HG03469 (cell line): ENCODE measurements around the gene MYOM1.
"Not testable (repeated sequence)": the region's sequence is repeated elsewhere in the genome, so short reads cannot be mapped to it uniquely, and the experiment has no call there.

Experiments
- ATAC-seq: cut with Tn5 transposase; IDR thresholded peaks from one replicate; pipeline ENCODE4 v1.9.1; 2021; ENCODE audit warnings: mild to moderate bottlenecking, moderate library complexity, moderate number of reproducible peaks; ENCODE audit not compliant: unreplicated experiment

MYOM1 gene

DNA sequence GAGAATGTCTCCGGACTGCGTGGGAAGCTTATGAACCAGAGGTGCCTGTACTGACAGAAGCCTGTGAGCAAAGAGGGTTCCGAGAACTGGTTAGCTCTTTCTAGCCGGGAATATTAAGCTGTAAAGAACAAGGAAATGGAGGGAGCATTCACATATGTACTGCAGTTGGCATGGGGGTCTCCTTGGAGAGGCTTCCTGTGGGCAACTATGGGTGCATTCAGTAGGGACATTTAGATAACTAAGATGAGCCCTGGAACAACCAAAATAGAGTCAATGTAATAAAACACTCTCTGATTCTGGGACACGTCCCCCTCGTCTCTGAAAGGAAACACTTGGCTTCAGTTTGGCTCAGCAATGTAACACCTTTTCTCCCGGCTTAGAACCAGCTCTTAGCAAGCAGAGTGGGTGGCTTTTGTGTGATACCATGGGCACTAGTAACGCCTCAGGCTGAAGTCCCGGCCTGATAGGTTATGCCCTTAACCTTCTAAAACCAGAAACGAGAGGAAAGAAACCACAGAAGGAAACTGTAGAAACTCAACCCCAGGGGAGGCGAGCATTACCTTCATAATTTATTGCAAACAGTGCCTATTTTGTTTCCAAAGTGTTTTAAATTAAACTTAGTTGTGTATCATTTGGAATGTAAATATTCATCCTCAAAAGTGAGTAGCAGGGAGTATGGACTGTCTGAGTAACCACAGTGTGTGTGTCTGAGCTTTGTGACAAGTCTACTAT lies 158.0 kb downstream of the MYOM1 start:
- no peak for ATAC-seq

DNA sequence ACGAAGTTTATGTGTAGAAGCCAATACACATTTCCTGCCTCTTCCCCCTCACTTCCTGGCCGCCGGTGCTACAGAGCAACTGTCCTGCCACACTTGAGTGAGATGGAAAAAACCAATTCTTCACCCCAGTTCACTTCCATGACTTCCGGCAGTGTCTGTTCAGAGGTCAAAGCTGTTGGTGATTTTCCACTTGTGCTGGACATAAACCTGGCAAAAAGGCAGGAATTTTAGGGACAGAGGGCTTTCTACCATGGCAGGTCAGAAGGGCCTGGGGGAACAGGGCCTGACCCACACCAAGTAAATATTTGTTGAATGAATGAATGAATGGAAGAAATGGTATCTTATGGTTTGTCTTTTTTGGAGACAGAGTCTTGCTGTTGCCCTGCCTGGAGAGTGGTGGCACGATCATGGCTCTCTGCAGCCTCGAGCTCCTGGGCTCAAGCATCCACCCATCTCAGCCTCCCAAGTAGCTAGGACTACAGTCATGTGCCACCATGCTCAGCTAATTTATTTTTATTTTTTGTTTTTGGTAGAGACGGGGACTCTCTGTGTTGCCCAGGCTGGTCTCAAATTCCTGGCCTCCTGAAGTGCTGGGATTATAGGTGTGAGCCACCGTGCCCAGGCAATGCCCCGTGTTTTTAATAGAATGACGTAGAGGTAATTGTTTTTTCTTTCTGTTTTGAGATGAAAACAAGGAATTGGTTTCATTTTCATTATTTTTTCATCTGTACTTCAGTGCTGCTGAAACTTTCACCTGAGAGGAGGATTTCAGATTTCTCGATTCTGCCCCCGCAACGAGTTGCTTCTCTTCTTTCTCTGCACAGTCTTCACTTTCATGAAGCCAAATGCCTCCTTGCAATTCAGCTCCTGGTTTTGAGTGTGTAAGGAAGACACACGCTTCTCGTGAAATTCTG lies 158.8 kb downstream of the MYOM1 start:
- ATAC-seq = no peak

DNA sequence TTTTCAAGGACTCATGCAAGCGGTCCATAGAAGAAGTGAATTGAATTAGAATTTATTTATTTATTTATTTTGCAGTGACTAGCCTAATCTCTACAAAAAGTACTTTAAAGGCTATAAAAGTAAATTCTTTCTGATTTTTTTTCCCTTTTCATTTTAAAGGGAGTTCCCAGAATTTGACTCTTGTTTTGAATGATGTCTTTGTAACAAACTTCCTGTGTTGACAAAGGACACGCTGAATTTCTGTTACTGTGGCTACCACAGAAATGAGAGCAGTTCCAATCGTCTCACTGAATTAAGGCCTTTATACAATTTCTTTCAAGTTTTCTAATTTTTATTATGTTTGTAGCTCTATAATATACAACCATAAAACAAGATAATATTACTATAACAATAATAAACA lies 160.5 kb downstream of the MYOM1 start:
- ATAC-seq = no peak

DNA sequence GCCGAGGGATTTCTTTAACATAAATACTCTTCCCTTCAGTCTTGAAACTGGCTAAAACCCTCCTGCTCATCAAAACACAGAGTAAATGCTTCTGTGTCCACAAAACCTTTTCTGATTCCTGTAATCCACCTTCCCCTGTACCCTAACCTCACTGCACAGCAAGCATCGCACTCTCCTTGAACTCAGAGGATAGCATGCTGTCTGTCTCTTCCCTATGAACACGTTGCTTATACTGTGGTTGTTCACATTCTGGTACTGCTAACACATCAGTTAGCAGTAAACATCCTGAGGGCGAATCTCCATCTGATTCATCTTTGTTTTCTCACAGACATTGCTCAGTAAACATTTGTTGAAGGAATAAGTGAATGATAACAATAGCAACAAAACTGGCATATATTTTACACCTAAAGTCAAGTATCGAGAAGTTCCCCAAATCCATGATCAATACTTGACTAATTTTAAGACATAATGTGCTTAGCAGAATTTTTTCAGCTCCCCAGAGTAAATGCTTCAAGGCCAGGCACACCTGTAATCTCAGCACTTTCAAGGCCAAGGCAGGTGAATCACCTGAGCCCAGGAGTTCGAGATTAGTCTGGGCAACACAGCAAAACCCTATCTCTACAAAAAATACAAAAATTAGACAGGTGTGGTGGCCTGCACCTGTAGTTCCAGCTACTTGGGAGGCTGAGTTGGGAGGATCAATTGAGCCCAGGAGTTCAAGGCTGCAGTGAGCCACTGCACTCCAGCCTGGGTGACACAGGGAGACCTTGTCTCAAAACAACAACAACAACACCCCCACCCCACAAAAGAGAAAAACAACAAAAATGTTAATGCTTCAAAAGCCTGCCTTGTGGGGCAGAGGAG lies 161.2 kb downstream of the MYOM1 start:
- no peak for ATAC-seq

DNA sequence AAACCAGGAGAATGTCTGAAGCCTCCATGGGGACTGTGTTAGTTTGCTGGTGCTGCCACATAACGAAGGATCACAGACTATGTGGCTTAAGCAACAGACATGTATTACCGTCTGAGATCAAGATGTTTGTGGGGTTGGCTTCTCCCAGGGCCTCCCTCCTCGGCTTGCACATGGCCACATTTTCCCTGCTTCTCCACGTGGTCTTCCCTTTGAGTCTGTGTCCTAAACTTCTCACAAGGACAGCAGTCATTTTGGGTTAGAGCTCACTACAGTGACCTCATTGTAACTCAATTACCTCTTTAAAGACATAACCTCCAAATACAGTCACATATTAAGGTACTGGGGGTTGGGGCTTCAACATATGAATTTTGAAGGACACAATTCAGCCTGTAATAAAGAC lies 162.2 kb downstream of the MYOM1 start:
- ATAC-seq = no peak

DNA sequence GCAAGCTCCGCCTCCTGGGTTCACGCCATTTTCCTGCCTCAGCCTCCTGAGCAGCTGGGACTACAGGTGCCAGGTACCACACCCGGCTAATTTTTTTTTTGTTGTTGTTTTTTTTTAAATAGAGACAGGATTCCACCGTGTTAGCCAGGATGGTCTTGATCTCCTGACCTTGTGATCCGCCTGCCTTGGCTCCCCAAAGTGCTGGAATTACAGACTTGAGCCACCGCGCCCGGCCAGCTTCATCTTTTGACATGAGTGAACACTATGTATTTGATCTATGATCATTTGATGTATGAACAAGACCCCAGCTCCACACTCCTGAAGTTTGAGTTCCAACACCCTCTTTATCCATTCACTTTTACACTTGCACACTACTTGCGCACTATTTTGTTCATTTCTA lies 163.5 kb downstream of the MYOM1 start:
- ATAC-seq = no peak

DNA sequence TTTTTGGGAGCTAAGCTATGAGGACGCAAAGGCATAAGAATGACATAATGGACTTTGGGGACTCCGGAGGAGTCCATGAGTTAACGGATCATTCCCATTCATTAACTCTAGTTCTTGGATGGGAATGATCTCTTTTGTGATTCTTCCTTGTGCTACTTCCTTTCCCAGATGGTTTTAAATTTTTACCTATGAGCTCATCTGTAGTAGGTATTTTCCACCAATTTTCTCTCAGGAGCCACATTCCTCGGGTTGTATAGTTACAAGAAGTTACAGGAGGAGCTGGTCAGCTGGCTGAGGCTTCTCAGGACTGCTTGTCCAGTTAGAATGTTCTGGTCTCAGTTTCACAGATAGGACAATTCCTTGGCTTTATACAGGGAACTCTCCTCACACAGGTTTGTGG lies 164.0 kb downstream of the MYOM1 start:
- ATAC-seq = no peak

DNA sequence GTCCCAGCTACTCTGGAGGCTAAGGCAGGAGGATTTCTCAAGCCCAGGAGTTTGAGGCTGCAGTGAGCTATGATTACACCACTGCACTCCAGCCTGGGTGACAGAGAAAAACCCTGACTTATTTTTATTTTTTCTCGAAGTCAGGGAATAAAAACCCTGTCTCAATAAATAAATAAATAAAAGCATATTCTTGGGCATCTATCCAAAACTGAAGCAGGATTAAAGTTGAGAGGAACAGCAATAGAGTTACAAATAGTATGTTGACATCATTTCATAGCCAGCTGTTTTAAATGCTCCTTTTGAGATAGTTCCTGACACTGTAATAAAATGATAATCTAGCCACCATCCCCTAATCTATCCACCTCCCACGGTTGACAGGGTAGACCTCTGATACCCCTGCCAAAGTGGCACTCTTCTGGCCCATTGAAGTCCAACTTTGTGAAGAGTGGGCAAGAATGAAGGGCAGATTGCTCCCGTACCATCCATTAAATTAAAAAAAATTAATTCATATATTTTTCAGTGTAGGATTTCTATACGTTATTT lies 164.5 kb downstream of the MYOM1 start:
- ATAC-seq = no peak

DNA sequence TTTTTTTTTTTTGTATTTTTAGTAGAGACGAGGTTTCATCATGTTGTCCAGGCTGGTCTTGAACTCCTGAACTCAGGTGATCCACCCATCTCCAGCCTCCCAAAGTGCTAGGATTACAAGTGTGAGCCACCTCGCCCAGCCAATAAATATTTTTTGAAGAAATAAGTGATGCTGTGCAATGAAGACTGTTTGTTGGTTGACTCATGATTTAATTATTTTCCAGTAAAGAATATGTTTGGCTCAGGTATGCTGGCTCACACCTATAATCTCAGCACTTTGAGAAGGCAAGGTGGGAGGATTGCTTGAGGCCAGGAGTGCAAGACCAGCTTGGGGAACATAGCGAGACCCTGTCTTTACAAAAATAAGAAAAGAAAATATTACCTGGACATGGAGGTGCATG lies 165.0 kb downstream of the MYOM1 start:
- ATAC-seq = no peak

DNA sequence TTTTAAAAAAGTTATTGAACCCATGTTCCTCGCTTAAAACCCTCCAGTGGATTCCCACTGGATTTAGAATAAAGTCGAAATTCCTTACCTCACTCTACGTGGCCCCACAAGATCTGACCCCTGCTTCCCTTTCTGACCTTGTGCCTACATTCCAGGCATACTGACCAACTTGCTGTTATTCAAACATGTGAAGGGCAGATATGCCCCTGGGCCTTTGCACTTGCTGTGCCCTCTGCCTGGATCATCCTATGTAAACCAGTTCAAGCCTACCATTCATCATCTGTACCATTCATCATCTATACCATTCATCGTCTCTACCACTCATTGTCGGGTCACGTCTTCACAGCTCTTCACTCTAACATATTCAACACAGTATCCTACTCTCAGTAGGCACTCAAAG lies 165.6 kb downstream of the MYOM1 start:
- ATAC-seq = no peak

DNA sequence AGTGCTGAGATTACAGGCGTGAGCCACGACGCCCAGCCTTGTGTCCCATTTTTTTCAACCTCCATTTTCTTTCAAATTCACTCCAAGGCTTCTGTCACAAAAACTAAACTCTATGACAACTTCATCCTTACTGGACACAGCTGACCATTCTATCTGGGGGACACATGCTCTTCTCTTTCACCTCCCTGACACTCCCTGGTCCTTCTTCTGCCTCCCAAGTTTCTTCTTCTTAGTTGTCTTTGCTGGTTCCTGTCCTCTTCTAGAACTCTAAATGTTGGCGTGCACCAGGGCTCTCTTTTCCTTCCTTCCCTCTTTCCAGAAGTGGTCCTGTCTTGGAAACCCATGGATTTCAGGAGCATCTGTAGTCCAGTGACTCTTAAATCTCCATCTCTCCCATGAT lies 166.7 kb downstream of the MYOM1 start:
- ATAC-seq = no peak

DNA sequence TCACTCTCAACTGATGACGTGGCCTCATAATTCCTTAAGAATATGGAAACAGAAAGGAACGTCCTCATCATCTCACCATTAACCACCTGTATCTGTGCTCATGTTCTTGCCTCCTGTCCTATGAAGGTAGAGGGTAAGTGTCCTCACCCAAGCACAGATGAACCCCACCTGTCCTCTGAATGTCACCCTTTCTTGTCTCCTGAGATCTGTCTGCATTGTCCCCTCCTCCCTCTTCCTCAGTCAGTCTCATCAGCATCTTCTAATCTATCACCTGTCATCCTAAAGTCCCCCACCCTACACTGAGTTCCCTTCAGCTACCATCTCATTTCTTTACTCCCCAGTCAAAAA lies 167.4 kb downstream of the MYOM1 start:
- no peak for ATAC-seq

DNA sequence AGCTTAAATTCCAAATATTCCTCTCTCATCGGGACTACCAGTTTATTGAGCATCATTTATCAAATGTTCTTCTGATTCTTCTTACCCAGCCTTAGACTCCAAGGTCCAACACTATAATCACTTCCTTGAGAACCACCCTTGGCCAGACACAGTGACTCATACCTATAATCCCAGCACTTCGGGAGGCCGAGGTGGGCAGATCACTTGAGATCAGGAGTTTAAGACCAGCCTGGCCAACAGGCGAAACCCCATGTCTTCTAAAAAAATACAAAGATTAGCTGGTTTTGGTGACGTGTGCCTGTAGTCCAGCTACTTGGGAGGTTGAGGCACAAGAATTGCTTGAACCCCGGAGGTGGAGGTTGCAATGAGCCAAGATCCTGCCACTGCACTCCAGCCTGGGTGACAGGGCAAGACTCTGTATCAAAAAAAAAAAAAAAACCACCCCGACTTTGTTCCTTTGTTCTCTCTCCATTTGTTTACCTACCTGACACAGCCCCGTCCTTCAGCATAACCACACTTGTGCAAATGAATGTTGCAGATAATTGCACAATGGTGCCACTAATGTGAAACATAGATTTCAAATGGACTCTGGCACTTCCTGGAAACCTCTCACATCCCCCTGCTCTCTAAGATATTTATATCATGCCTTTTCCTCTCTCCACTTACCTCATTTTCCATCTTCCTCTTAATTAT lies 167.9 kb downstream of the MYOM1 start:
- ATAC-seq = no peak

DNA sequence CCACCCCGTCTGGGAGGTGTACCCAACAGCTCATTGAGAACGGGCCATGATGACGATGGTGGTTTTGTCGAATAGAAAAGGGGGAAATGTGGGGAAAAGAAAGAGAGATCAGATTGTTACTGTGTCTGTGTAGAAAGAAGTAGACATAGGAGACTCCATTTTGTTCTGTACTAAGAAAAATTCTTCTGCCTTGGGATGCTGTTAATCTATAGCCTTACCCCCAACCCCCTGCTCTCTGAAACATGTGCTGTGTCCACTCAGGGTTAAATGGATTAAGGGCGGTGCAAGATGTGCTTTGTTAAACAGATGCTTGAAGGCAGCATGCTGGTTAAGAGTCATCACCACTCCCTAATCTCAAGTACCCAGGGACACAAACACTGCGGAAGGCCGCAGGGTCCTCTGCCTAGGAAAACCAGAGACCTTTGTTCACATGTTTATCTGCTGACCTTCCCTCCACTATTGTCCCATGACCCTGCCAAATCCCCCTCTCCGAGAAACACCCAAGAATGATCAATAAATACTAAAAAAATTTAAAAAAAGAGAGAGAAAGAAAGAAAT lies 169.8 kb downstream of the MYOM1 start:
- ATAC-seq = not testable (repeated sequence)

DNA sequence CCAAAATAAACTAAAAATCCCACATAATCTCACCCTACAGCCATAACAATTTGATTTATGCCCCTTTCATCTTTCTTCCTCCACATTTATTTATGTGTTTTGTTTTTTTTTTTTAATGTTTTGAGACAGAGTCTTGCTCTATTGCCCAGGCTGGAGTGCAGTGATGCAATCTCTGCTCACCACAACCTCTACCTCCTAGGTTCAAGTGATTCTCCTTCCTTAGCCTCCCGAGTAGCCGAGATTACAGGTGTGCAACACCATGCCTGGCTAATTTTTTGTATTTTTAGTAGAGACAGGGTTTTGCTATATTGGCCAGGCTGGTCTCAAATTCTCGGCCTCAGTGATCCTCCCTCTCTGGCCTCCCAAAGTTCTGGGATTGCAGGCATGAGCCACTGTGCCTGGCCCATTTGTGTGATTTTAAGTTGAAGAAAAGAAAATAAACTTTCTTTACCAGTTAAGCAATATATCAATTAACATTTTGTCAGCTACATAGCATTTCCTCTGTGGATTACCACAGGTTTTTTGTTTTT lies 170.9 kb downstream of the MYOM1 start:
- ATAC-seq = no peak

DNA sequence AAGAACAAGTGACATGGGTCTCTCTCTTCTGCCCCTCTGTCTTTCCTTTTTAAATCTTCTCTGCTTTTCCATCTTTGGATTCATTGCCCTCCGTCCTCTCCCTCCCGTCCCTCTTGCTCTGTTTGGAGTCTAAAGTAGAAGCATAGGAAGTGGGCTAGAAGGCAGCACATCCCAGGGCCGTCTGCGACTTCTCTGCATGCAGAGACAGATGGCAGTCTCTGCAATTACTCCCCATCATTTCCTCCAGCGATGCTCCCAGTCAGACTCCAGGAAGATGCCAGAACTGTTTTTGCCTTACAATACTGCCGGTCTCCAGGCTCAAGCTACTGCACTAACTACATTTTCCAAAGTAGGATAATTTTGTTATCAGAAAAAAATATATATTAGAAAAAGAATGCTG lies 171.6 kb downstream of the MYOM1 start:
- no peak for ATAC-seq

DNA sequence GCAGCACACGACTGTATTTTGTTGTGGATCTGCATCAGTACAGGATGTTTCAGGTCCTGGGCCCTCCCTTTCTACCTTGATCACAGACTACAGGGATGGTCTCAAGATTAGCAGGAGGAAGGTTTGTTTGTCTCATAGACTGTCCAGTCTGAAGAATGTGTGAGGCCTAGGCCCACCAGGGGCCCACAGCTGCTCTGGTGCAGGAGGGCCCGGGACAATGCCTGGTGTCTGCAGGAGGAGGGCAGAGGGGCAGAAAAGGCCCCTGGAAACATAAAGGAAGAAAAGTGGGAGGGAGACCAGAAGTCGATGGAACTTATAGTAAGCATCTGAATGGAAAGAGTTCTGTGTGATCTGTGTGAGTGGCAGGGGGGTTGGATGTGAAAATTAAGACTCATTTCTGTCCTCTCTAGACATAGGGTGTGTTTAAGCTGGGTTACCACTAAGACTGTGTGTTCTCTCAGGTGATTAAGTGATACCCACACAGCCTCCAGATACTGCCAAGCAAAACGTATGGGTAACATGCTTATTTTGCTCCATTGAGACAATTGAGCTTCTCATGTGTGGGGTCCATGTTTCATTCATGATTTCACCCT lies 173.5 kb downstream of the MYOM1 start:
- ATAC-seq = no peak

DNA sequence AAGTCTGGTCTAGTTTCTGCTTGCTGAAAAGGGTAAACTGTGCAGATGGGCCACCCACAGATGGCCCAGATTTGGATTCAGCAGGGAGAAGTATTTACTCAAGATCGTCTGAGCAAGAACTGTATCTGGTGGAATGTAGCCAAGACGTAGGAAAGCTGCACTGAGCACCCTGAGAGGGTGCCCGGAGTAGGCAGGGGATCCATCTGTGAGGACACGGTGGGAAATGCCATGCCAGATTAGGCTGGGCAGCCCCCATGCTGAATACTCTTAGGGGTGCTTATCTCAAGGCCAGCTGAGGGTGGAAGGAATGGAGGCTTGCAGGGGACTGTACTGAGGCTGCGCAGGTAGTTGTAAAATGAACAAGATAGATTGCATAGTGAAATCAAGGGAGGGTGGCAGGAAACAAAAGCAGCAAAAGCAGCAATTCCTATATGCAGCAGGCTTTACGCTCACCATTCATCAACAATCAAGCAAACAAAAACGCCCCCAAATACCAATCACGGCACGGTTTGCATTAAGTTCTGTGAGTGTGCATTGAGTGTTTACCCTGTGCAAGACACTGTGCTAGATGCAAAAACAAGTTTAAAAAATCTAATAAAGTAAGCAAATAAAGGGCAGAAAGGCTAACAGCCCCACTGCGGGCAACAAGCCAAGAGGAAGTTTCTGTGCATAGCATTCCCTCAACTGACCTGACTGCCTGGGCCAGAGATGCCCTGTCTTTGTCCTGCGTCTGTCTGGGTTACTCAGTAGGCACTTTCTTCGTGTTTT lies 174.7 kb downstream of the MYOM1 start:
- ATAC-seq = no peak

DNA sequence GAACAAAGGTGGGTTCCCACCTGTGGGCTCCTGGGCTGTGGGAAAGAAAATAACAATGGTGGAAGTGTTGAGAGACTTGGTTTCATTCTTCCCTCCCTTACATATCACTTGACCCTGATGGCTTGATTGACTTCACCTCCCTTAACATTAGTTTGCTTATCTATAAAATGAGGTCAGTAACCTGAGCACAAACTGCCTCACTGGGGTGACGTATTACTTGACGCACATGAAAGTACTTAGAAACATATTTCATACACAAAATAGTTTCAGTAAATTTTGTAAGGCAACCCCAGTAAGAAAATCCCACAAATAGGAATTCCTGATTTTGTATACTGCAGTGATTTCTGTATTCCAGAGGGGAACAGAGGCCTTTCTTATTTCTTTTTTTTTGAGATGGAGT lies 177.4 kb downstream of the MYOM1 start:
- ATAC-seq = no peak
